SKM-1 treated with dmso at 0.1 percent for 144 hours (cell line): Measurements from ENCODE around the gene KRT7.
"Not testable (repeated sequence)": the region's sequence is repeated elsewhere in the genome, so short reads cannot be mapped to it uniquely, and the experiment has no call there.

Experiments
- DNase-seq: peaks from one replicate; lab custom pipeline; 2025; ENCODE audit not compliant: unreplicated experiment; lab: John Stamatoyannopoulos, UW

Gene KRT7

DNA sequence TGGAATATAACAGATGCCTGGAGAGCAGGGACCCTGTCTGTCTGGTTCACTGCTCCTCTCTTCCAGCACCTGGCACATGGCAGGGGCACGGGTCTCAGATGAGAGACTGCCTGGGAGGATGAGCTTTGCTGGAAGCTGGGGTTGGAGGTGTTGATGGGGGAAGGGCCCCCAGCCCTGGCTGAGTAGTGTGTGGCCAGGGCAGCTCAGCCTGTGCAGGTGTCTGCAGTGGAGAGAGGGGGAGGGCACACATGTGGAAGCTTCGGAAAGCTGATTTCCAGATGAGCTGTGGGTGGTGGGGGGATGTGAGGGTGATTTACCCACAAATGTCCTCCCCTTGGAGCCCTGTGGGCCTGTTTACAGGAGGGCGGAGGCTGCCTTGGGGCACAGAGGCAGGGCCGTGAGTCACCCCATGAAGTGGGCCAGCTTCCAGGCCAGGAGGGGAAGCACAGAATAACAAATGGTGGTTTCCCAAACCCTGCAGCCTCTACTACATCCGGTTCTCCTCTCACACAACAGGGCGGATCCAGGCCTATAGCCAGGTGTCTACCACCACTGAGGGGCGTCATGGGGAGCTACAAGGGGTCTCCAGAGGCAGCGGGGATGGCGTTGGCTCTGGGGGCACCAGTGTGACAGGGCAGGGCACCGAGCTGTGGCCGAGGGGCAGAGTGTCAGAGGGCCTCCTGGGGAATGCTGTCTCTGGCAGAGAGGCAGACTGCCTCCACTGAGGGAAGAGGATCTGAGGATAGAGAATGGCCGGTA, 11.0 kb downstream of the KRT7 start:
- DNase-seq: no peak

DNA sequence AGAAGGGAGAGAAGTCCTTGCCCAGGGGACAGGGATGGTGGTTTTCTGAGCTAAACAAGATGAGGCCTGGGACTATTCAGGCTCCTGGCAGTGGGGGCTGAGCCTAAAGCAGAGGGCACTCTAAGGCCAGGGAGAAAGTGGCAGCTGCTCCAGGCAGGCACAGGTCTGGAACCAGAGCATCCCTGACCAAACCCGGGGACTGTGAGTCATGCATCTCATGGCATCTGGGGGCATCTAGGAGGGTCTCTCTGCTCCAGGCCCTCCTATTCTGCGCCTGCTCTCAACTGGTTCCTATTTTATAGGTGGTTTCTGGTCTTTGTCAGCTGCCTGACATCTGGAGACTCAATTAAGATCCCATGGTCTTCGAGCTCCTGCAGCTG, 11.6 kb downstream of the KRT7 start:
- no peak for DNase-seq

DNA sequence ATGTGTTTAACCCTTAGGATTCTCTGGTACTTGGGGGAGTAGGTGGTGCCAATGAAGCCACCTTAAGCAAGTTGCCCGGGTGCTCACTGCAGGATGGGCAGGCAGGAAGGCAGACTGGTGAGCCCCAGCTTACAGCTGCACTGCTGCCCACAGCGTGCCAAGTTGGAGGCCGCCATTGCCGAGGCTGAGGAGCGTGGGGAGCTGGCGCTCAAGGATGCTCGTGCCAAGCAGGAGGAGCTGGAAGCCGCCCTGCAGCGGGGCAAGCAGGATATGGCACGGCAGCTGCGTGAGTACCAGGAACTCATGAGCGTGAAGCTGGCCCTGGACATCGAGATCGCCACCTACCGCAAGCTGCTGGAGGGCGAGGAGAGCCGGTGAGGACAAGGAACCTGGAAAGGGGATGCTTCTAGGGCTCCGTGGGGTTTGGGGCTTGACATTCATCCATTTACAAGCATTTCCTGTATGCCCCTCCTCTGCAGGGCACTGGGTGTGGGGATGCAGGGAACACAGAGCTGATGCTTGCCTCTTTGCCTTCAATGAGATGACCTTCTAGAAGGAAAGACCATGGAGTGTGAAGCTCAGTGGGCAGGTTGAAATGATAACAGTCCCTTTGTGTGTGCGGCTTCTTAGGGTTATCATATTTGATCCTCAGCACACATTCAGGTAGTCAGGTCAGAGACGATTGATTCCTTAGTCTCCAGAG, 12.4 kb downstream of the KRT7 start:
- no peak for DNase-seq

DNA sequence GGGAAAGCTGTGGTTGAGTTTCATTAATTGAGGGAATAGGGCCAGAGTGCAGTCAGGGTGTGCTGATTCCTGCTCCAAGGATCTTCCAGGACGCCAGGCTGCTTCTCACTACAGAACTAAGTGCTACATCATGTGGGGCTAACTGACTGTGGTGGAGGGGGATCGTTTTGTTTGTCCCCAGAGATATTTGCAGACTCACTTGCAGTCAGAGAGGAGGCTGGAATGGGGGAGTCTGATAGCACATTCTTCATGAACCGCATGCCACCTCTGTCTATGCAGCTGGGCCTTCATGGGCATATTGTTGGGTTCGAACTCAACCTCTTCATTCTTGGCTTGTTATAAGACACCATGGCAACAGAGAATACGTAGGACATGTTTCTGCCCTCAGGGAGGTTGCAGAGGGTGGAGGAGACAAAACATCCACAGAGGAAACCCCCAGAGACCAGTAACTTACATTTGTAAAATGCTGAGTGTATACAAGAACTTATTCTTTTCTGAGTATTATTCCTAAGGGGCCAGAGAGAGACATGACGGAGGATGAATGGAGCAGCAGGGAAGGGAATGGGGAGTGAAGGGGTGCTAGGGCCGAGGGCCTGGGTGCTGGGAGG, 13.0 kb downstream of the KRT7 start:
- DNase-seq: no peak

DNA sequence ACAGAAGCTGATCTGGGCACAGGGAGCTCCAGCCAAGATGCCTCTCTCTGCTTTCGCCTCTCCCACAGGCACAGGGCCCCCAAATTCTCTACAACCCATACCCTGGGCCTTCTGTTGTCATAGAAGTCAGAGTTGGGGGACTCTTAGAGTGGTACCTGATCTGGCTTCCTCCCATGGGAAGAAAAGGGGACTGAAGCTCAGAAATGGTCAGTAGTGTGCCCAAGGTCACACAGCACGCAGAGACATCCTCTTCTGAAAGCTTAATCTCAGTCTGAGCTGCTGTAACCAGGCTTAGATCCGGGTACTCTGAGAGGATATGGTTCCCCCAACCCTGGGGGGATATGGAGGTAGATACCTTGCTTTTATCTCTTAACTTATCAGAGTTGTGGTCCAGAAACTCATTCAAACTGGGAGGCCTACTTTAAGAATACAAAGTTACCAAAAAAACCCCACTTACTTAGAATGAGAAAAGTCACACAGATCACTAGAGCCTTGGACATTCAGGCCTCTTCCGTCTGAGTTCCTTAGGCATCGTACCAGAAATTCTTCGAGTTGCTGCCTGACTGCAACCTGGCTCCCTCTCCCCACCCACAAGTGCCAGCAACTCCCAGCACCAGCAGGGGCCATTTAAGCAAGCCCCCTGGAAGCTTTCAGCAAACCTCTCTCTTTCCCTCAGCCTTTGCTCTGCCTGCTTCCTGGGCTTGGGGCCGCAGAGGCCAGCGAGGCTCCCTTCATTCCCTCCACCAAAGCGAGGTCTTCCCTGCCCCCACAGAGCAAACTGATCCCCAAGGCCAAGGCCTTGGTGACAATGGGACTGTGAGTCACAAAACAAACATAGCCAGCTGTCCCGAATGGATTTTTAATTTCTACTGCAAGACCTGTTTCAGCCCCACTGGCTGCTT, 13.9 kb downstream of the KRT7 start:
- no peak for DNase-seq

DNA sequence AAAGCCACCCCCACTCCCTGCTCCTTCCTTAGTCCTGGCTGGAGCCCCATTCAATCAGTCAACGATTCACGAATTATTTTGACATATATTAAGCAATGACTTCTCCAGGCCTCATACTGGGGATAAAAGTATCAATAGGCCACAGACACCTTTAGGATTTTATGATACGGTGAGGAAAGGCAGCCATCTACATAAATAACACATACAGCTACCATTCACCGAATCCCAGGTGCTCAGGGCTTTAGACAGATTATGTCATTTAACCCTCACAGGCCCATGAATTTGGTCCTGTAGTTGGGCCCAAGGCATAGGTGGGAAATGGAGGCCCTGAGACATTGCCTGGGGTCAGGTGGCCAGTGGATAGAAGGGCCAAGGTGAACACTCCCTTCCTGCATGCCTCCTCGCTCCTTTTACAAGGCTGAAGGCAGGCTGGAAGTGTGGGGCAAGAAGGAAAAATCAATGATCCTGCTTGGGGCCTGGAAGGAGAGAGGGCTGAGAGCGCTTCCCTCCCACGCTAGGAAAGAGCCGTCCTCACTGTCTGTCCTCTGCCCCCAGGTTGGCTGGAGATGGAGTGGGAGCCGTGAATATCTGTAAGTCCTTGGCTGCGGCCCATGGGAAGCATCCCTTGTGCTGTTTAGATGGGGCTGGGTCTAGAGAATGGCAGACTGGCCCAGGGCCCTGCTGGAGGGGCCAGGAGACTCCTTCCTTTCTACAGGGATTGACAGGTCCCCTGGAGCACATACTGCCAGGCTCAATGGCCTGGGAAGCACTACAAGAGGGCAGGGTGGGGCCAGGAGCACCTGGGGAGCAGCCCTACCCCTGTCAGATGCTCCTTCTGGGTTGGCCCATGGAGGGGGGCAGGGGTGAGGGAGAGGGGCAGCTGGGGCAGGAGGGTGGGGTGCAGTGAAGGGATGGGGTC, 14.8 kb downstream of the KRT7 start:
- no peak for DNase-seq

DNA sequence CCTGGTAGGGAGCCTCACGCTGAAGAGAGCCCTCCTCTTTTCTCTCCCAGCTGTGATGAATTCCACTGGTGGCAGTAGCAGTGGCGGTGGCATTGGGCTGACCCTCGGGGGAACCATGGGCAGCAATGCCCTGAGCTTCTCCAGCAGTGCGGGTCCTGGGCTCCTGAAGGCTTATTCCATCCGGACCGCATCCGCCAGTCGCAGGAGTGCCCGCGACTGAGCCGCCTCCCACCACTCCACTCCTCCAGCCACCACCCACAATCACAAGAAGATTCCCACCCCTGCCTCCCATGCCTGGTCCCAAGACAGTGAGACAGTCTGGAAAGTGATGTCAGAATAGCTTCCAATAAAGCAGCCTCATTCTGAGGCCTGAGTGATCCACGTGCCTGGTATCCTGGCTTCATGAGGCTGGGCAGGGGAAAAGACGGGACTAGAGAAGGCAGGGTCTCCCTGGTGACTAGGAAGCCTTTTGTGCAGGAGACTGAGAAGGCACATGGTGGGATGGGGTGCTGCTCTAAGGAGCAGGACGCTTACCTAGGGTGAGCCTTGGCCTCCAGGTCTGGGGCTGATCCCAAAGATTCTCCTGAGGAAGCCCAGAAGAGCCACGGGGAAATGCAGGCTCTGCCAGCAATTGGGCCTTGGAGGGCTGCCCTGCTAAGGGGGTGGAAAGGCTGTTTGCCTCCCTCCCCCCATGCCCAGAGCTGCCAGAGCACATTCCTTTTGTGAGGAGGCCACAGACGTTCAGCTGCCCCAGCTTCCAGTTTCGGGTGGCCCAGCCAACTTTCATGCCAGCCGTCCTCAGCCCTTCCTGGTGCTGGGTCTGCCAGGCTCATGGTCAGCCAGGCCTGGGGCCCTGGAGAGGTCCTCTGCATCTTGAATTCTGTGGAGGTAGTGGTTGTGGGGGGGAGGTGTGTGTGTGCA, 15.8 kb downstream of the KRT7 start:
- no peak for DNase-seq

DNA sequence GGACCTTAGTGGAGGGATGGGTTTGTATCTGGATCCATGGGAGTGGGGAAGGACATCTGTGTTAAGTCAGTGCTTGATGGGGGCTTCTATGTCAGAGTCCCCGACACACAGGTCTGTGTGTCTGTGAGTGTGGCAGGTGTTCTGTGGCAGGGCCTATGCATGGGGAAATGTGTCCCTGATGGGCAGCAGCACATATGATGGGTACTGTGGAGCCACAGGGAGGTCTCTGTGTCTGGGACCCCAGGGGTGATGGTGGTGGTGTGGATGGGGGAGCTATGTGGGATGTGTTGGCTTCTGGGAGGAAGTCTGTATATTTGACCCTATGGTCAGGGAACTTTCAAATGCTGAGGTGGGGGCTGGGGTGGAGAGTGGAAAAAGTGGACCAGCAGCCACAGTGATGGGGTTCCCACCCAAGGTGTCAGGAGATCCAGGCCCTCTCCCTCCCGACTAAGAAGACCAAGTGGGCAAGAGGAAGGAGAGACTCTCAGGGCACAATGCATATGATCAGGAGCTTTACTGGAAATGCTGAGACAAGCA, 16.5 kb downstream of the KRT7 start:
- DNase-seq: no peak

DNA sequence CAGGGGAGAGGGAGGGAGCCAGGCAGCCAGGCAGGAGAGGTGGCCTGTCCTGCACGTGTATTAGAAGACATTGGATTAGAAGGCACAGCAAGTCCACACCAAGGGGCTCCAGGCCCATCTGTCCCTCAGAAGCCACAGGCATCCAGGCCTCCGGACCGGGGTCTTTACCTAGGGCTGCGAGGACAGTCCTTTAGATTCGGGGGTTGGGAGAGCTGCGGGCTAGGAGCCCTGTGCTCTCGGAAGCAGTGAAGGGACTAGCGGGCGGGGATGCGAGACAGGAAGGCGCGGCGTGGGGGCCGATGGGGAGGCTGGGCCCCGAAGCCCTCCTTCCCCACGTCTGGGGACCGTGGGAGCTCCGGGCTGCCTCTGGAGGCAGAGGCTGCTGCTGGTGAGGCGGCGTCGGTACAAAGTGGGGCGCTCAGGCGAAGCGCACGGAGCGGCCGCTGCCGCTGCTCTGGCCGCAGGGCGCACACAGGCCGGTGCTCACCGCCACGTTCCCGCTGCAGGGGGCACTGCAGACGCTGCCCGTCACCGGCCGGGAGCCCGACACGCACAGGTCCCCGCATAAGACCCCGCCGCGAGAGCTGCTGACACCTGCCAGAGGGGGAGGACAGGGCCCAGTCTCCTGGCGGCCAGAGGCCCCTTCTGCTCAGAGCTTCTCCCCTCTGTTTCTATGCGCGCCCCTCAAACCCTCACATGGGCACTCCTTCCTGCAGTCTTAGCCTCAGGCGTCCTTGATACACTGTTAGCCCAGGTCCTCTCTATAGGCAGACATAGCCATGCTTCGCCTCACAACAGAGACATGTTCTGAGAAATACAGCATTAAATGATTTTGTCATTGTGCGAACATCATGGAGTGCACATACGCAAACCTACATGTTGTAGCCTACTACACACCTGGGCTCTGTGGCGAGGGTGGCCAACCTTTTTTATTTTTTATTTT, 17.3 kb downstream of the KRT7 start:
- no peak for DNase-seq

DNA sequence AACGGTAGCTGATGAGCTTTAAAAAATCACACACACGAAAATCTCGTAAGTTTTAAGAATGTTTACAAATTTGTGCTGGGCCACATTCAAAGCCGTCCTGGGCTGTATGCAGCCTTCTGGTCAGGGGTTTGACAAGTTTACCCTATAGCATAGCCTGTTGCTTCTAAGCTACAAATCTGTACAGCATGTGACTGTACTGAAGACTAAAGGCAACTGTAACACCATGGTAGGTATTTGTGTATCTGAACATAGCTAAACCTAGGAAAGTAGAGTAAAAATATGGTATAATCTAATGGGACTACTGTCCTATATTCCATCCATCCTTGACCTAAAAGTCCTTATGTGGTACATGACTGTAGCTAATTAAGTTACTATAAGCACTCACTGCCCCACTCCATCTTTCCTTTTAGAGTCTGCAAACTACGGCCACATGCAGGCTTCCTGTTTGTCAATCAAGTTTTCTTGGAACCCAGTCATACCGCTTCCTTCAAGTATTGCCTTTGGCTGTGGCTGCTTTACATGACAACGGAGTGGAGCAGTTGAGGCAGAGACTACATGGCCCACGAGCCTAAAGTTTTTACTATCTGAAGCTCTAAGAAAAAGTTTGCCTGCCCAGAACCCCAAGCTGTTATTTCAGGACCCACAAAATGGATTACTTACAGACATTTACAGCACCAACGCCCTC, 18.5 kb downstream of the KRT7 start:
- no peak for DNase-seq

DNA sequence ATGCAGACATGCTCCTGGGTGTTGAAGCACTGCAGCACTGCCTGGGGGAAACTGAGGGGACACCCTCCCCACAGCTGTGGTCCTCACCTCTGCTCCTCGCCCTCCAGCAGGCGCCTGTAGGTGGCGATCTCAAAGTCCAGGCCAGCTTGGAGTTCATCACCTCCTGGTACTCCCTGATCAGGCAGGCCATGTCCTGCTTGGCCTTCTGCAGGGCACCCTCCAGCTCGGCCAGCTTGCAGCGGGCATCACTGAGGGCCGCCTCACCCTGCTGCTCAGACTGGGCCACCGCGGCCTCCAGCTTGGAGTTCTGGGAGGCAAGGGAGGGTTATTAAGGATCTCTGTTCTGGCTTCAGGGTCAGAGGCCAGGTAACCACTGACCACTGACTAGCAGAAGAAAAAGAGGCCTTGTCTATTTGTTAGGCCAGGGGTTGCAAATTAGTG, 19.2 kb downstream of the KRT7 start:
- not testable (repeated sequence) for DNase-seq

DNA sequence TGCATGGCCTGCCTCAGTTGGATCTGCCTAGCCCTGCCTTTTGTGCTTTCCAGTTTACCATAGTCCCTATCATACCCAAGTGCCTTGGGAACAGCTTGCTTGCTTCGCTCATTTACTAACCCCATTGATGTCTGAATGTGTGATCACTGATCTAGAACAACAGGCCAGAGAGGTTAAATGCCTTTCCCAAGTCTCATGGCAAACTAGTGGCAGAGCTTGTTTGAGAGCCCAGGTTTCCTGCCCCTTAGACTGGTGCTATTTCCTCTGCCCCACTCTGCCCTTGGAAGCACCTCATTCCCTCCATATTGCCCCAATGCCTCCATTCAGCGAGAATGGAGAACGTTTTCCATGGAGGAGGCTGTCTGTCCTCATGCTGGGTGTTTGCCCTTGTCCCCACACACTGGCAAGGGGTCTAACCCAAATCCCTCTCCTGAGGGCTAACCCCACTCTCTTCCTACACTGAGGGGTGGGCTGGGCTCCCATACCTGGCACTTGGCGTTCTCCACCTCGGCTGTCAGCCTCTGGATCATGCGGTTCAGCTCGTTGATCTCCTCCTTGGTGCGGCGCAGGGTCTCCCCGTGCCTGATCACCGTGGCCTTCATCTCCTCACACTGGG, 19.8 kb downstream of the KRT7 start:
- DNase-seq: no peak

DNA sequence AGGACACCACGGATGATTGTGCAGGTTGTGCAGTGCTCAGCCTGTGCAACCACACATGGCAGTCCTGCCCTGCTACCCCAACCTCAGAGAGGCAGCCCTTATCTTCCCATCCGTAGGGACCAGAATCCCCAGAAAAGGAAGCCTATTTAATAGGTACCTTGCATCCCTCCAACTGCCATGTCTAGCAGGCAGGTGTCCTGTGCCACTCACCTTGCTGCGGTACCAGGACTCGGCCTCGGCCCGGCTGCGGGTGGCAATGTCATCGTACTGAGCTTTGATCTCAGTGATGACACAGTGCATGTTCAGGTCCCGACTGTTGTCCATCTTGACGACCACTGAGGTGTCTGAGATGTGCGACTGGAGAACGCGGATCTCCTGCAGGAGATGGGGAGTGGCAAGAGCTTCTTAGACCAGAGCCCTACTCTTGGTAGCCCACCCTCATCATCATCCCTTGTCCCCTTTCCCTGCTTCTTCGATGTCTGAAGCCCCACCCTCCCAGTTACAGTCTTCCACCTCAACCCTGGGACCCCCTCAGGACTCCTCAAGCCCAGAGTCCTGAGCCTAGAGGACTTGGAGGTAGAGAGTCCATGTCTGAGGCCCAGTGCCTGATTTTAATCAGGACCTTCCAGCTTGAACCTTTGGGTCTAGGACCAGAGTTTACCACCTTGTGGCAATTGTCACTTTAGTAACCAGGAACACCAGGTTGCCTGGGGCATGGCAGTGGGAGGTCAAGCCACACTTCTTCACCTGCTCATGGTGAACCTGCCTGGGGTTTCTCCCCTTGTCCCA, 20.5 kb downstream of the KRT7 start:
- no peak for DNase-seq

DNA sequence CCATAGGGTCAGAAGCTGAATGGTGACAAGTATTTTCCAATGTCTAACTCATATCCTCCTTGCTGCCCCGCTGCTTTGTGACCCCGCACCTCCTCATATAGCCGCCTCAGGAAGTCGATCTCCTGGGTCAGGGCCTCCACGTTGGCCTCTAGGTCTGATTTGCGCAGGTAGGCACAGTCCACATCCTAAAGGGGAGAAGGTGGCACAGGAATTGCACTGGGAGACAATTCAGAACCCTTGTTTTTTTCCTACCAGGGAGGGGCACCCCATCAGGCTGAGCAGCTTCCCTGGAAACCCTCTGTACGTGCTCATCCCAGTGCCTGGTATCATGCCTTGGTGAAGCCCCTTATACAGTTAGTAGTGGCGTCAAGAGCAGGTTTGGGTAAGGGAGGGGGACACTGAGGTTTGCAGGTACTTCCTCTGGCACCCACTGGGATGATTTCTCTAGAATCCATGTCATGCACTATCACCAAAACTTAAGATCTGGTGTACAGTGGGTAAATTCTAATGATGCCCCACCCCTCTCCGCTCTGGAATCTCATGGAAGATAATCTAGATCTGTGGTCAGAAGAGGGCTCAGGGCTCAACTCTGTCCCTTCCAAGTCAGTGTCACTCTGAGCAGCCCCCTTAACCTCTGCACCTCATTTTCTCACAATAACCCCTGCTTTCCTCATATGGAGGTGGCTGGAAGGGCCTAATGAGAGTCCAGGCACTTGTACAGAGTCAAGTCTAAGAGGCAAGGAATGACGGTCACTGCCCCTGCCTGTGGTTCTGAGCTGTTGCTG, 21.3 kb downstream of the KRT7 start:
- DNase-seq: no peak
